Osteoblast (primary cell): ENCODE results near the gene PHYKPL. TPM values are rescaled to one million over a fixed set of nuclear protein-coding genes. Genes with fewer than 3 reads are reported as not detected.

Experiments used
- DNase-seq: peaks from one replicate; pipeline ENCODE4 v3.0.0; 2011; ENCODE audit warnings: low spot score, mixed read lengths; ENCODE audit not compliant: insufficient read length; ENCODE audit errors: missing footprints
- H2AFZ ChIP-seq: 2 replicates; pipeline ENCODE4 v1.6.0; 2011; ENCODE audit warnings: mild to moderate bottlenecking, low read length
- H3K27ac ChIP-seq: 2 replicates; pipeline ENCODE4 v1.5.1; 2011; ENCODE audit warnings: mild to moderate bottlenecking, low read depth, low read length, moderate library complexity
- H3K27me3 ChIP-seq: 2 replicates; pipeline ENCODE4 v1.6.0; 2012; ENCODE audit warnings: mild to moderate bottlenecking, control low read depth, inconsistent platforms, low read length, moderate library complexity; ENCODE audit not compliant: insufficient read depth
- H3K36me3 ChIP-seq: 2 replicates; pipeline ENCODE4 v1.5.1; 2011; ENCODE audit warnings: mild to moderate bottlenecking, low read length, control low read depth, moderate library complexity; ENCODE audit not compliant: insufficient read depth
- H3K4me1 ChIP-seq: 2 replicates; pipeline ENCODE4 v1.5.1; 2011; ENCODE audit warnings: mild to moderate bottlenecking, low read length, control low read depth, moderate library complexity; ENCODE audit not compliant: insufficient read depth
- H3K4me2 ChIP-seq: 2 replicates; pipeline ENCODE4 v1.6.0; 2011; ENCODE audit warnings: mild to moderate bottlenecking, low read length; ENCODE audit not compliant: insufficient read depth
- H3K4me3 ChIP-seq: fragments of 200-600 bp; sonication (generic); 3 replicates; pipeline ENCODE4 v1.5.1; 2012; ENCODE audit warnings: mild to moderate bottlenecking, low read length, inconsistent platforms; ENCODE audit not compliant: insufficient read depth
- H3K79me2 ChIP-seq: 2 replicates; pipeline ENCODE4 v1.6.0; 2012; ENCODE audit warnings: mild to moderate bottlenecking, low read length, control low read depth, inconsistent platforms; ENCODE audit not compliant: insufficient read depth
- H3K9me3 ChIP-seq: 2 replicates; pipeline ENCODE4 v1.5.1; 2011; ENCODE audit warnings: low read depth, low read length, control low read depth
- H4K20me1 ChIP-seq: 2 replicates; pipeline ENCODE4 v1.6.0; 2012; ENCODE audit warnings: mild to moderate bottlenecking, low read length, control low read depth; ENCODE audit not compliant: insufficient read depth
- CTCF ChIP-seq: IDR thresholded peaks from 2 replicates; pipeline ENCODE4 v1.5.1; 2011; ENCODE audit warnings: mild to moderate bottlenecking, low read depth, low read length, moderate library complexity; ENCODE audit errors: extremely low read depth
- total RNA-seq: library from RNA; depleted of rRNA; stranded (reverse); fragments of >200 nt; gene quantifications from 2 replicates; pipeline ENCODE4 v1.2.3, GENCODE V29; 2012

PHYKPL gene
- 35.1 and 36.5 TPM in 2 replicates for total RNA-seq

- peak within 1 kb of the TSS; percentile 81 for H3K4me2 ChIP-seq
- H3K27ac ChIP-seq = peak within 1 kb of the TSS; percentile 76
- no peaks in the 10 kb centered on the region for H3K9me3 ChIP-seq
- peaks cover 39% of the 10 kb centered on the region for H3K79me2 ChIP-seq
- H2AFZ ChIP-seq = peak within 1 kb of the TSS; percentile 83
- peaks cover 20% of the 10 kb centered on the region for H3K36me3 ChIP-seq
- H3K27me3 ChIP-seq = no peaks in the 10 kb centered on the region
- peaks cover 28% of the 10 kb centered on the region for H3K4me1 ChIP-seq
- H4K20me1 ChIP-seq = peaks cover 15% of the 10 kb centered on the region
- peak within 1 kb of the TSS; percentile 91 for H3K4me3 ChIP-seq
- peak; percentile 97 for DNase-seq
- TF ChIP-seq CTCF = no peak
Observed at GRCh38 chr5:178232124-178232919, at the start of gene PHYKPL. Gene PHYKPL, minus strand, starts transcription at chr5:178232802. Its CDS starts 252 bp downstream, at chr5:178232550.

DNA sequence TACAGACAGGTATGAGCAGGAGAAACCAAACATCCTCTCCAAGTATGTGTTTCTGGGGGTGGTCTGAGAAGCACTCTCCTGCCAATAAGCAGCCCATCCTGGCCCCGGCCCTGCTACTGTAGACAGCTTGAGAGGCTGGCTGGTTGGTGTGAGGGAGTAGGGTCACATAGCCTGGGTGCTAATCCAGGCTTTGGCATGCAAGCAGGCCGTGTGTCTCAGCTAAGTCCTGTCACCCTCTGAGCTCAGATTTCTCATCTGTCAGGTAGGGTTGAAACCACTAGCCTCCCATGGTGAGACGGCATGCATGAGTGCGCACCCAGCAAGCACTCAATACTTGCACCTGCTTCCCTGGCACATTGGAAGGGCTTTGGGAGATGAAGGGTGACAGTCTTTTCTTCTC lies 49.8 kb upstream of the PHYKPL start:
- H3K4me2 ChIP-seq = no peak overlapping the region
- H3K27me3 ChIP-seq = peaks cover 8% of the 10 kb centered on the region
- TF ChIP-seq CTCF = no peak

DNA sequence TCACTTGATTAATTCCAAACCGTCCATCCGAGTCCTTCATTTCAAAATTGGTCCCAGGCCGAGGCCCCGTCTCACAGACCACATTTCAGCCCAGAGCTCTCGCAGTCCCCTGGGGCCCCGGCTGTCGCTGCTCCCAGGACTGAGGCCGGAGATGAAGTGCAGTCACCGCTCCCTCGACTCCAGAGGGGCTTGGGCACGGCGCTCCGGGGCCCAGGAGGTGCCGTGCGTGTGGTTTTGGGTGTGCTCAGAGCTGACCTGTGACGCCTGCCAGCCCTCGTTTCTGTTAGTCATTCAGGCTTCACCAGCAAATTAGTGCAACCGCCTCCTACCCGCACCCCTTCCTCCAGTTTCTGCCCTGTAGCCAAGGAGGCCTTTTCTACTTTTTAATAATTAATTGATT lies 48.7 kb upstream of the PHYKPL start:
- TF ChIP-seq CTCF = no peak
- Histone ChIP-seq H3K4me1 (no peaks in the 10 kb centered on the region), H3K36me3 (no peaks in the 10 kb centered on the region), H2AFZ (no peak overlapping the region), H3K4me2 (no peak overlapping the region), H3K4me3 (no peak overlapping the region), H3K9me3 (no peaks in the 10 kb centered on the region), H3K27me3 (peaks cover 11% of the 10 kb centered on the region), H3K27ac (no peak overlapping the region), H3K79me2 (no peaks in the 10 kb centered on the region), H4K20me1 (no peaks in the 10 kb centered on the region)
- DNase-seq = peak; percentile 39

More for the DNA sequence above, 49.8 kb upstream of the PHYKPL start:
- Histone ChIP-seq H3K79me2 (no peaks in the 10 kb centered on the region), H3K4me1 (no peaks in the 10 kb centered on the region), H3K4me3 (no peak overlapping the region), H3K27ac (no peak overlapping the region), H3K36me3 (no peaks in the 10 kb centered on the region), H4K20me1 (no peaks in the 10 kb centered on the region), H2AFZ (no peak overlapping the region), H3K9me3 (no peaks in the 10 kb centered on the region)
- peak; percentile 55 for DNase-seq

- H3K27ac ChIP-seq = no peak overlapping the region
- no peak for TF ChIP-seq CTCF
- no peak overlapping the region for H2AFZ ChIP-seq
- peak; percentile 6 for DNase-seq
- H3K36me3 ChIP-seq = no peaks in the 10 kb centered on the region
- no peaks in the 10 kb centered on the region for H3K9me3 ChIP-seq
- H3K27me3 ChIP-seq = peaks cover 11% of the 10 kb centered on the region
- no peaks in the 10 kb centered on the region for H3K4me1 ChIP-seq
- no peak overlapping the region for H3K4me3 ChIP-seq
- H4K20me1 ChIP-seq = no peaks in the 10 kb centered on the region
- no peak overlapping the region for H3K4me2 ChIP-seq
- H3K79me2 ChIP-seq = no peaks in the 10 kb centered on the region
Observed at GRCh38 chr5:178280631-178281030, 48.0 kb upstream of the PHYKPL start.
